Body of pancreas (tissue), 4 donors: ENCODE data around the gene FREM1.

Source experiments
- CTCF ChIP-seq, 7 experiments: fragments of 450-650 bp in 4 of 7; fragments of 200-600 bp in 3 of 7; sonication (generic) in 3 of 7; IDR thresholded peaks; one replicate each; pipeline ENCODE4 v1.5.1; 2016 to 2019; ENCODE audit warnings: antibody characterized with exemption in 7 of 7
- POLR2A ChIP-seq, 3 donors: fragments of 450-650 bp; IDR thresholded peaks; one replicate each; pipeline ENCODE4 v1.6.1; 2016; ENCODE audit warnings: antibody characterized with exemption in 3 of 3, mild to moderate bottlenecking in 2 of 3

- TF ChIP-seq CTCF (IDR thresholded peaks at IDR 0.05) (no peak), POLR2A (IDR thresholded peaks at IDR 0.05) (no peak)
These were observed 2.5 kb downstream of the FREM1 start for GRCh38 chr9:14907696-14908095.
